Bronchial smooth muscle cell (primary cell): ENCODE data around the gene B3GNT3. TPM values are rescaled to one million over a fixed set of nuclear protein-coding genes. Genes with fewer than 3 reads are reported as not detected.

Experiments used
- total RNA-seq: library from RNA; depleted of rRNA; stranded (reverse); fragments of >200 nt; gene quantifications from 2 replicates; pipeline ENCODE4 v1.2.1, GENCODE V29; 2014

Gene B3GNT3
- not detected in 2 replicates for total RNA-seq

GRCh38 chr19:17794731-17795494 lies at the start of gene B3GNT3:
Gene B3GNT3 (plus strand): TSS chr19:17795138. CDS start chr19:17807808, 12,670 bp downstream.

GRCh38 chr19:17751103-17751911 lies 43.6 kb upstream of the B3GNT3 start, which contains the start of gene FCHO1:
Gene FCHO1 (plus strand): TSS chr19:17751477. CDS start chr19:17755165, 3,688 bp downstream.

GRCh38 chr19:17821190-17821589 lies 26.3 kb downstream of the B3GNT3 start, which contains the start of gene INSL3:
Gene INSL3 (minus strand): TSS chr19:17821519. CDS start chr19:17821506, 13 bp downstream.

GRCh38 chr19:17847538-17848366 lies 52.8 kb downstream of the B3GNT3 start, which contains the start of gene JAK3:
Gene JAK3 (minus strand): TSS chr19:17847982. CDS start chr19:17844417, 3,565 bp downstream.

GRCh38 chr19:17859533-17860330 lies 64.8 kb downstream of the B3GNT3 start, which contains the start of gene RPL18A:
Gene RPL18A (plus strand): TSS chr19:17859910. CDS start chr19:17859957, 47 bp downstream.

Other genes with a start within 250 kb of the B3GNT3 start
- 43.1 and 54.9 TPM in 2 replicates for gene COLGALT1, start 239.5 kb upstream of the B3GNT3 start, total RNA-seq
- under 0.01 and 0.32 TPM in 2 replicates for gene UNC13A, start 106.8 kb upstream of the B3GNT3 start, total RNA-seq
- 13.6 and 15.2 TPM in 2 replicates for gene MAP1S, start 75.7 kb upstream of the B3GNT3 start, total RNA-seq
- 0.16 and 0.43 TPM in 2 replicates for gene FCHO1, start 43.7 kb upstream of the B3GNT3 start, total RNA-seq
- not detected in 2 replicates for gene INSL3, start 26.4 kb downstream of the B3GNT3 start, total RNA-seq
- 0.09 and 0.95 TPM in 2 replicates for gene JAK3, start 52.8 kb downstream of the B3GNT3 start, total RNA-seq
- gene RPL18A, start 64.8 kb downstream of the B3GNT3 start, total RNA-seq = 890 and 1,237 TPM in 2 replicates
- gene SLC5A5, start 76.8 kb downstream of the B3GNT3 start, total RNA-seq = not detected in 2 replicates
- gene CCDC124, start 137.9 kb downstream of the B3GNT3 start, total RNA-seq = 40.4 and 41.1 TPM in 2 replicates
- 0.34 TPM in 1 of 2 replicates, not detected in the other for gene KCNN1, start 172.0 kb downstream of the B3GNT3 start, total RNA-seq
- 4.6 and 6.1 TPM in 2 replicates for gene ARRDC2, start 213.0 kb downstream of the B3GNT3 start, total RNA-seq